GM12878 (cell line): ENCODE results near the gene TMEM232. TPM values are rescaled to one million over a fixed set of nuclear protein-coding genes. Genes with fewer than 3 reads are reported as not detected.

Source experiments
- ATAC-seq: fragments of 200-7000 bp; cut with Tn5 transposase; 3 replicates; pipeline ENCODE4 v1.9.1; 2020; ENCODE audit warnings: mild to moderate bottlenecking, moderate library complexity
- BruUV-seq: library from RNA; stranded (reverse); fragments of 400-500 nt; replicated peaks from 2 replicates; lab custom pipeline; 2021; lab: Mats Ljungman, UMichigan
- CTCF ChIA-PET: fragments of 300-600 bp; sonication (Branson Sonifier 250); formaldehyde crosslinking; extraction: SDS; loops from one replicate; lab custom pipeline; 2021; ENCODE audit warnings: inconsistent platforms; lab: Yijun Ruan, JAX
- POLR2A ChIA-PET: fragments of 350-600 bp; formaldehyde crosslinking; extraction: SDS; loops from one replicate; lab custom pipeline; 2021; ENCODE audit warnings: inconsistent platforms; lab: Charles Lee
- RAD21 ChIA-PET: fragments of 300-600 bp; sonication (Branson Sonifier 250); formaldehyde crosslinking; loops from one replicate; lab custom pipeline; 2023; ENCODE audit warnings: antibody characterized with exemption; ENCODE audit not compliant: unreplicated experiment; lab: Charles Lee
- SMC1A ChIA-PET: fragments of 300-600 bp; sonication (Branson Sonifier 250); formaldehyde crosslinking; loops from one replicate; lab custom pipeline; 2023; ENCODE audit not compliant: unreplicated experiment, uncharacterized antibody; lab: Charles Lee
- DNase-seq: peaks from one replicate; pipeline ENCODE4 v3.0.0-alpha.2; 2011; ENCODE audit warnings: low read depth, low spot score
- FAIRE-seq: peaks from 3 replicates; lab custom pipeline; 2011; peaks lifted over from hg19 to GRCh38; lab: Jason Lieb, UNC
- H2AFZ ChIP-seq: 2 replicates; pipeline ENCODE4 v1.6.0; 2011; ENCODE audit warnings: low read depth, low read length, control low read depth; ENCODE audit not compliant: control insufficient read depth
- H3K27ac ChIP-seq: 2 replicates; pipeline ENCODE4 v1.5.1; 2011; ENCODE audit warnings: control low read depth; ENCODE audit not compliant: control insufficient read depth, insufficient read depth
- H3K27me3 ChIP-seq, 2 experiments: replicated peaks in 1 of 2; 2 replicates each; pipeline versions ENCODE4 v1.6.0 to v1.6.1; 2011; ENCODE audit warnings: low read length in 1 of 2; ENCODE audit not compliant: control insufficient read depth in 2 of 2, insufficient read depth in 2 of 2
- H3K36me3 ChIP-seq, 2 experiments: 2 replicates each; pipeline ENCODE4 v1.5.1; 2011; ENCODE audit warnings: low read length in 1 of 2; ENCODE audit not compliant: control insufficient read depth in 2 of 2, insufficient read depth in 2 of 2
- H3K4me1 ChIP-seq: 2 replicates; pipeline ENCODE4 v1.6.1; 2011; ENCODE audit warnings: mild to moderate bottlenecking, low read length, moderate library complexity, mixed read lengths; ENCODE audit not compliant: control insufficient read depth, insufficient read depth
- H3K4me2 ChIP-seq: 2 replicates; pipeline ENCODE4 v1.6.0; 2011; ENCODE audit warnings: control low read depth; ENCODE audit not compliant: control insufficient read depth, insufficient read depth
- H3K4me3 ChIP-seq: fragments of 200-600 bp; sonication (generic); 2 replicates; pipeline ENCODE4 v1.5.1; 2016
- H3K79me2 ChIP-seq: 2 replicates; pipeline ENCODE4 v1.6.0; 2011; ENCODE audit warnings: low read length; ENCODE audit not compliant: control insufficient read depth, insufficient read depth
- H3K9ac ChIP-seq: 2 replicates; pipeline ENCODE4 v1.8.0; 2011; ENCODE audit warnings: low read length, control low read depth, mixed read lengths; ENCODE audit not compliant: control insufficient read depth, insufficient read depth
- H3K9me3 ChIP-seq: replicated peaks from 3 replicates; pipeline ENCODE4 v1.5.1; 2011; ENCODE audit warnings: mild to moderate bottlenecking, low read length; ENCODE audit not compliant: control insufficient read depth, insufficient read depth
- H4K20me1 ChIP-seq: 2 replicates; pipeline ENCODE4 v1.6.0; 2011; ENCODE audit not compliant: control insufficient read depth, insufficient read depth
- CBX3 ChIP-seq: fragments of 200-600 bp; sonication (generic); IDR thresholded peaks from 2 replicates; pipeline ENCODE4 v1.6.1; 2016; ENCODE audit warnings: low read depth, borderline replicate concordance
- CEBPZ ChIP-seq: fragments of 150-350 bp; IDR thresholded peaks from 2 replicates; pipeline ENCODE4 v1.6.1; 2016; ENCODE audit warnings: low read depth, low read length
- CHD1 ChIP-seq: IDR thresholded peaks from 2 replicates; pipeline ENCODE4 v1.6.1; 2012; ENCODE audit warnings: low read depth, low read length, improper control_type of control experiment
- HSF1 ChIP-seq: fragments of 150-350 bp; IDR thresholded peaks from 2 replicates; pipeline ENCODE4 v1.6.1; 2014; ENCODE audit warnings: mild to moderate bottlenecking, low read depth, low read length
- SIN3A ChIP-seq: IDR thresholded peaks from 2 replicates; pipeline ENCODE4 v1.6.1; 2012; ENCODE audit warnings: low read depth, low read length, improper control_type of control experiment
- SMARCA5 ChIP-seq: fragments of 450-650 bp; IDR thresholded peaks from 2 replicates; pipeline ENCODE4 v1.6.1; 2017; ENCODE audit warnings: mild to moderate bottlenecking
- SREBF2 ChIP-seq: IDR thresholded peaks from 2 replicates; pipeline ENCODE4 v1.6.1; 2012; ENCODE audit warnings: mild to moderate bottlenecking, low read length
- TARDBP ChIP-seq: IDR thresholded peaks from 2 replicates; pipeline ENCODE4 v1.6.1; 2016; ENCODE audit warnings: borderline replicate concordance
- YY1 ChIP-seq: IDR thresholded peaks from 2 replicates; pipeline ENCODE4 v1.6.1; 2011; ENCODE audit warnings: low read depth, mild to moderate bottlenecking, low read length
- ZBTB40 ChIP-seq: fragments of 450-650 bp; IDR thresholded peaks from 2 replicates; pipeline ENCODE4 v1.6.1; 2016; ENCODE audit warnings: mild to moderate bottlenecking, moderate library complexity, borderline replicate concordance
- ZZZ3 ChIP-seq: IDR thresholded peaks from 2 replicates; pipeline ENCODE4 v1.6.1; 2011; ENCODE audit warnings: low read depth; ENCODE audit not compliant: control insufficient read depth, insufficient read length
- WGBS: methylation state at CpG from one replicate; pipeline ENCODE4 v1.1.6; 2016; ENCODE audit warnings: low lambda C conversion rate; ENCODE audit not compliant: insufficient replicate concordance, insufficient coverage; ENCODE audit errors: missing lambda C conversion rate; 5-methylcytosine and 5-hydroxymethylcytosine counted together
- in situ Hi-C: fragments of 300-500 bp; cut with MboI; formaldehyde crosslinking; loops from 9 replicates; pipeline ENCODE4 v1.14.3; 2018; ENCODE audit warnings: mixed read lengths
- intact Hi-C: fragments of 100-400 bp; cut with micrococcal nuclease; formaldehyde crosslinking; loops from one replicate; pipeline ENCODE4 v1.14.2; 2022; ENCODE audit not compliant: unreplicated experiment
- polyA plus RNA-seq, 11 experiments: library from polyadenylated mRNA; depleted of rRNA in 4 of 11; unstranded in 6 of 11; stranded (reverse) in 5 of 11; fragments of >200 nt; fragmentation: Nextera tagmentation in 4 of 11; fragmentation: Illumina TruSeq in 1 of 11; extraction: Ambion mirVana in 4 of 11; extraction: Trizol in 1 of 11; gene quantifications; 1 replicate in 1 of 11; 2 replicates in 10 of 11; pipeline versions ENCODE4 v1.2.1 to v1.2.3, GENCODE V29; 2011 to 2016; ENCODE audit warnings: inconsistent platforms in 2 of 11, missing spikeins in 2 of 11, low read depth in 1 of 11
- total RNA-seq, 4 experiments: library from RNA; depleted of rRNA in 3 of 4; stranded (reverse); fragments of >200 nt in 3 of 4; fragmentation: Illumina TruSeq in 1 of 4; extraction: Trizol in 1 of 4; gene quantifications; 2 replicates each; pipeline versions ENCODE4 v1.2.1 to v1.2.3, GENCODE V29; 2013 to 2021

TMEM232 gene
- total and polyA plus RNA-seq, 10 of the 15 experiments (the other 5 are each of a cell fraction or from before 2014, with no cell fraction given) = 0.29 to 1.3 (median 0.91) TPM

- TF ChIP-seq CBX3 (no peak), SIN3A (no peak), SREBF2 (no peak)
- TF ChIP-seq, all 136 proteins: peak for 0
Observed at GRCh38 chr5:110409571-110409970, 316.9 kb downstream of the TMEM232 start (continued).

GRCh38 chr5:110402562-110402961 is 323.9 kb downstream of the TMEM232 start:
- Histone ChIP-seq H4K20me1 (no peaks in the 10 kb centered on the region), H2AFZ (no peak overlapping the region)
- RAD21 ChIA-PET = no interaction called here
- DNase-seq = no peak
- in situ Hi-C loops = no loop called here
- no peak for FAIRE-seq
- ATAC-seq = no peak
- TF ChIP-seq CHD1 = no peak
- no peak for TF ChIP-seq ZBTB40
- no peak for TF ChIP-seq CEBPZ
- TF ChIP-seq YY1 = no peak
- TF ChIP-seq SMARCA5 = no peak
- no peak for TF ChIP-seq TARDBP
- no peak for TF ChIP-seq ZZZ3
- TF ChIP-seq HSF1 = no peak
- TF ChIP-seq, all 136 proteins: peak for 0
- Histone ChIP-seq H3K36me3 (no peaks in the 10 kb centered on the region), H3K4me3 (no peak overlapping the region), H3K27me3 (no peaks in the 10 kb centered on the region), H3K4me1 (no peaks in the 10 kb centered on the region), H3K9ac (no peak overlapping the region), H3K9me3 (no peaks in the 10 kb centered on the region), H3K27ac (no peak overlapping the region), H3K4me2 (no peak overlapping the region), H3K79me2 (no peaks in the 10 kb centered on the region)
- ChIA-PET CTCF (interaction anchor here (1.9 kb wide), 1 partner anchor 12 kb away, joined by 8 read pairs; no protein-coding TSS in a partner anchor), POLR2A (no interaction called here), SMC1A (no interaction called here)
- WGBS = 8% methylated on average over 1 of the region's 1 CpG
- no TSS peak for BruUV-seq
- intact Hi-C loops = no loop called here
